Stimulated activated CD8-positive, alpha-beta memory T cell treated with anti-CD3 and anti-CD28 coated beads, Interleukin-2, amount 100 ng/mL, for 48 hours (primary cell): Measurements from ENCODE around the gene PLCG1.
"Not testable (repeated sequence)": the region's sequence is repeated elsewhere in the genome, so short reads cannot be mapped to it uniquely, and the experiment has no call there.

ENCODE experiments used
- DNase-seq, 2 donors: peaks; one replicate each; pipeline ENCODE4 v3.0.0-alpha.2; 2020; ENCODE audit warnings: low read depth in 2 of 2

The PLCG1 gene

GRCh38 chr20:41124451-41125094 lies 12.8 kb upstream of the PLCG1 start:
- no peak for DNase-seq

- DNase-seq = no peak
Observed at GRCh38 chr20:41125530-41126457, 11.5 kb upstream of the PLCG1 start.

GRCh38 chr20:41126719-41127118 lies 10.6 kb upstream of the PLCG1 start:
- DNase-seq = no peak

DNA sequence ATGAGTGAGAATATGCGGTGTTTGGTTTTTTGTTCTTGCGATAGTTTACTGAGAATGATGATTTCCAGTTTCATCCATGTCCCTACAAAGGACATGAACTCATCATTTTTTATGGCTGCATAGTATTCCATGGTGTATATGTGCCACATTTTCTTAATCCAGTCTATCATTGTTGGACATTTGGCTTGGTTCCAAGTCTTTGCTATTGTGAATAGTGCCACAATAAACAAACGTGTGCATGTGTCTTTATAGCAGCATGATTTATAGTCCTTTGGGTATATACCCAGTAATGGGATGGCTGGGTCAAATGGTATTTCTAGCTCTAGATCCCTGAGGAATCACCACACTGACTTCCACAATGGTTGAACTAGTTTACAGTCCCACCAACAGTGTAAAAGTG lies 9.0 kb upstream of the PLCG1 start:
- not testable (repeated sequence) for DNase-seq

- DNase-seq = no peak
Observed at GRCh38 chr20:41131594-41132387, 5.6 kb upstream of the PLCG1 start.

DNA sequence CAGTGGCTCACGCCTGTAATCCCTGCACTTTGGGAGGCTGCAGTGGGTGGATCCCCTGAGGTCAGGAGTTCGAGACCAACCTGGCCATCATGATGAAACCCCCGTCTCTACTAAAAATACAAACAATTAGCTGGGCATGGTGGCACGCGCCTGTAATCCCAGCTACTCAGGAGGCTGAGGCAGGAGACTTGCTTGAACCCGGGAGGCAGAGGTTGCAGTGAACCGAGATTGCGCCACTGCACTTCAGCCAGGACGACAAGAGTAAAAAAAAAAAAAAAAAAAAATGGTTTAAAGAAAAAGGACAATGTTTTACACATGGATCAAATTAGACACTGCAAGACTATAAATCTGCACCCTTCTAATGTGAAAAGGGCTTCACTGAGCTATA lies 5.0 kb upstream of the PLCG1 start:
- not testable (repeated sequence) for DNase-seq

- no peak for DNase-seq
Observed at GRCh38 chr20:41133709-41134361, 3.5 kb upstream of the PLCG1 start.

DNA sequence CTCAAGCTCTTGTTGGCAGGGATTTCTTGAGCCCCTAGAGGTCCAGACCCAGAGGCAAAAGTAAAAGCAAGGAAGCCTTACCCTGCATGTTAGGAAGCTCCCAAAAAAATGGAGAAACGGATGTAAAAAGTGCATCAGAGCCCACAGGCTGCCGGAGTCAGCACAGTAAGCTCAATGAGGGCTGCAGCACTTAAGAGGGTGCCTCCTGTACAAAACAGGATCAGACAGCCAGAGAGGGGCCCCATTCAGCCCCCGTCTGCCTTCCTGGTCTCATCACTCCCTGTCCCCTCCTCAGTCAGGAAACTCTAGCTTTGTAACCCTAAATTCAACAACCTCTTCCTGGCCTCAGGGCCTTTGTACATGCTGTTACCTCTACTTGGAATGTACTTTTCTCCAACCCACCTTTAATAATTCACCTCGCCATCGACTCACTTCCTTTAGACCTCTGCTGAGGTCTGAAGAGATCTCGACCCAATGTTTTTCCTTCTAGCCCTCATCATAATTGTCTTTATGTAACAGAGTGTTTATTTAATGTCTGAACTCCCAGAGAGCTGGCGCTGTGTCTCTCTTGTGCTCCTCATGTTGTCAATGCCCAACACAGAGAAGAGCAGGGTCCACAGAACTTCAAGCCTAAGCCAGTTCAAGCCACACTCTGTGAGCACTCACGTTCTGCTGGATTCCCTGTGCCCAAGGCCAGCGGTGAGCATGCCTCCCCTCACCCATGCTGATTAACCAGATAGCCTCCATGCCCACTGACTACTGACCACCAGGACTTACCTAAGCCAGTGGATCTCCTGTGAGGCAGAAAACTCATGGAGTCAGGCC lies 2.8 kb upstream of the PLCG1 start:
- DNase-seq = no peak

DNA sequence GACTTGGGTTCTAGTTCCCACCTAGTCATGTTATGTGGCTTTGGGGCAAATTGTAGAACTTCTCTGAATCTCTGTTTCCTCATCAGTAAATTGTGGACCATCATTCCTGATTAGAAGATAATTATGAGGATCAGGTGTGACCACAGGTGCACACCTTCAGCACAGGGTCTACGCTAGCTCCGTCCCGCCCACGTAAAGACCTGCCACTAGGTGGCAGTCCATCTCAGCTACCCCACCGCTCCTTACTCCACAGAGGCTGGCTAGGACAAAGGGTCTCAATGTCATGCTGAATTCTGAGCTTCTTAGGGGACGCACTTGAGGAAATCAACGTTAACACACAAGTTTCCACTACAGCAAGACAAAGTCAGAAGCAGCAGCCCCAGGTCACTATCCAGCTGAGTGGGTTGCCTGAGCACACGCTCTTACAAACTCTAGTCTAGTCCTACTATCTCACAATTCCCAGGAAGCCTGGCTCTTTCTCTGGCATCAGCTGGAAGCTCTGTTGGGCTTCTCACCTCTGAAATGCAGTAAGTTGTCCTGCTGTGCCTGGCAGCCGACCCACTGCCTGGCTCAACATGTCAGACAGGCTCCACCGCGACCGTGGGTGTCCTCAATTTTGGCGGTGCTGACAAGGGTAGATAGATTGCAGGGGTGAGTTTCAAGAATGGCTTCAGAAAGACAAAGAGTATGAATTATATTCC lies 2.0 kb upstream of the PLCG1 start:
- peak in 1 of 2 donors; percentile 53 for DNase-seq

DNA sequence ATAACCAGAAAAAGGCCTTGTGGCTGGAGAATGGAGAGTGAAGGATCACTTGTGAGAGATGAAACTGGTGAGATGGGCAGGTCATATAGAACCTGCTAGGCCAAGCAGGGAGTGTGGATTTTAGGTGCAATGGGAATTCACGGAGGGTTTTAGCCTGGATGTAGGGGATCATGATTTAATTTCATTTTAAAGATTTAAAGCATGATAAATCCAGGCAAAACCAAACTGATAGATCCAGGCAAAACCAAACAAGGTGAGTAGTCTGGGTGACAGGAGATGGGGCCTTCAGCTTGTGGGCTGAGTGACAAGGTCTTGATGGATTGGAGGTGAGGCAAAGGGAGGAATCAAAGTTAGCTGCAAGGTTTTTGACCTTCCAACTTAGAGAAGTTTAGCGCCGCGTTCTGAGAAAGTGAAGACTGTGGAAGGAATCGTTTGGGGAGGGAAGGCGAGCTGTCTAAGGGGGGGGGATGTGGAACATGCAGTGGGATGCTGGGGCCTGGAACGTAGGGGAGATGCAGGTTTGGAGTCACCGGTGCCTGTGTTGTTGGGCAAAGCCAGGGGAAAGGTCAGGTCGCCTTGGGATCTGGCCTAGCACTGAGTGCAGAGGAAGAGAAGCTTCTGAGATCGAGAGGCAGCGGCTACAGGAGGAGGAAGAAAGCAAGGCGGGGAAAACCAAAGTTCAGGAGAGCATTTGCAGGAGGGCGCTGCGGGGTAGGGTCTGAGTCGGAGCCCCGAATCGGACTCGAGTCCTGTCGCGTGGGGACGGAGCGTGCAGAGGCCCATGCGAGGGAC lies 1.3 kb upstream of the PLCG1 start:
- no peak for DNase-seq

GRCh38 chr20:41137614-41138474 lies 501 bp downstream of the PLCG1 start:
- peak; percentile 56 to 61 for DNase-seq

DNA sequence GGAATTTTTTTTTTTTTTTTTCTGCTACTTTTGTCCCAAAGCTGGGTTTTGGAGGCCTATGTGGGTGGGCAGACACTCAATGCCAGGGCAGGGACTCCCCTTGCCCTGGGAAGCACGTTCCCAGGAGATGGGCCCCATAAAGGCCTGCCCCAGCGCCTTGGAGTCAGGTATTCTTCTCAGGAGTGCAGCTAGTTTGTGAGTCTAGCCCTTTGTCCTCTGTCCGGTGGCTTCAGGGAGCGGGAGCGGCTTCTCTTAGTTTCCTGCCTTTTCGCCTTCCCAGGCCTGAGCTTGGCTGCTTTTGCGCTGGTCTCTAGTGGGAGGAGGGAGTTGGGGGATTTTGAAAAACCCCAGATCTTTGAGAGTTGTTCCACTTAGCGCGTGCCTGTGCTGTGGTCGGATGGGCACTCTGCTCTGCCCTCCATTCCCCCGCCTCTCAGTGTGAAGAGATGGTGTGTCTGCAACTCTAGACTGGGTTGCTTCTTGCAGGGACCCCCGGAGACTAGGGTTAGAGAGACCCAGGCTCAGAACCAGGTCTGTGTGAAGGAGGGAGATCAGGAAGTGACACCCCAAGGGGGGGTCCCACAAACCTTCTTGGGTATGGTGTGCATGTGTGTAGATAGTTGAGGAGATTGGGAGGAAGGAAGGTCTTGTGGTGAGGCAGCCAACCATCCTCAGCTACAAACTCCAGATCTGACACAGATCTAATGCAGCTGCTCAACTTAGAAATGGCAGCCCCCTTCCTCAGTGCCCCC lies 1.3 kb downstream of the PLCG1 start:
- DNase-seq = no peak

DNA sequence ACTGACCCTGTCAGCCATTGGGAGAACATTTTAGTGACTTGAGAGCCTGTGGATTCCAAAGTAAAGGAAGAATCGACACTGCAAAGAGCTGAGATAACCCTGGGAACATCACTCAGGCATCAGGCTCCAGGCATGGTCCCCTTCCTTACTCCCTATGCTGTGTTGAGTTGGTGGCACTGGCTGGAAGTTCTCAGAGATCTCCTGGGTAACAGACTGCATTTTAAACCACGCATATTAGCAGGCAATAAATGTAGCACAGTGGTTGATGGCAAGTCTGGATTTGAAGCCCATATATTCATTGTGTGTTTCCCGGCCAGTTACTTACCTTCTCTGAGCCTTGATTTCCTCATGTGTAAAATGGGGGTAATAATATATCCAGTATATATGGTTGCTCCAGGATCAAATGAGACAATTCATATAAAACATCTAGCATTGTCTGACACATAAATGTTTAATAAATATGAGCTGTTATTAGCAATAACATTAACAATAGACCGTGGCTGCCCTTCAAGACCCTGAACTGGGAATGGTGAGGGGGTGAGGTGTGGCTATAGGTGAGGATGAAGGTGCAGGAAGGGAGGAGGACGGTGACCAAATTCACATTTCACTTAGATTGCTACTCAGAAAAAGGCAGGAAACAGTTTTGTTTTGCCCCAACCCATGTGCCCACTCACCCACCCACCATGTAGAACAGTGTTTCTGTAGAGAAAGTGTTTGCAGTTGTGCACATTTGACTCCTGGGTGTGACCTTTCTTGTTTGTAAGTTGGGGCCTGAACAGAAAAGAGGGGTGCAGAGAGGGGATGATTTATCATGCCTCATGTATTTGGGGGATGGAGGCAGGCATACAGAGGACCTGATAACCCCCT lies 2.1 kb downstream of the PLCG1 start:
- DNase-seq = no peak

GRCh38 chr20:41140226-41141133 lies 3.1 kb downstream of the PLCG1 start:
- no peak for DNase-seq

- no peak for DNase-seq
Observed at GRCh38 chr20:41141153-41141815, 3.9 kb downstream of the PLCG1 start.
